ENCODE data around the gene ADAT3.

Gene ADAT3

DNA sequence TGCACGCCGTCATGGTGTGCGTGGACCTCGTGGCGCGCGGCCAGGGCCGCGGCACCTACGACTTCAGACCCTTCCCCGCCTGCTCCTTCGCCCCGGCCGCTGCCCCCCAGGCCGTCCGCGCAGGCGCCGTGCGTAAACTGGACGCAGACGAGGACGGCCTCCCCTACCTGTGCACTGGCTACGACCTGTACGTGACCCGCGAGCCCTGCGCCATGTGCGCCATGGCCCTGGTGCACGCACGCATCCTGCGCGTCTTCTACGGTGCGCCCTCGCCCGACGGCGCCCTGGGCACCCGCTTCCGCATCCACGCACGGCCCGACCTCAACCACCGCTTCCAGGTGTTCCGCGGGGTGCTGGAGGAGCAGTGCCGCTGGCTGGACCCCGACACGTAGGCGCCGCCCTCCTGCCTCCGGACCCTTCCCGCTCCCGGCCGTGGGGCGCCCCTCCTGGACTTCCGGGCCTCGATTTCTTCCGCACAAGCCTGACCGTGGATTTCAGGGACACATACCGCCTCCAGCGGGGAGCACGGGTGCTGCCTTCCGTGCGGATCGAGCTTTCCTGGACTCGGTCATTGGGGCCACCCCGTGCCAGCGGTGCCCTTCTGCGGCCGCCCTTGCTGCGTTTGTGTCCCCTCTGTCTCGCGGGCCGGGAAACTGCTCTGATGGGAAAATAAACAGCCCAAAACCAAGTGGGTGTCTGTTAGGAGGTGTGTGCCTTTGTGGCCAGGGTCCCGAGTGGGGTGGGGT lies 7.7 kb downstream of the ADAT3 start:
- DNase-seq, result no peak

DNA sequence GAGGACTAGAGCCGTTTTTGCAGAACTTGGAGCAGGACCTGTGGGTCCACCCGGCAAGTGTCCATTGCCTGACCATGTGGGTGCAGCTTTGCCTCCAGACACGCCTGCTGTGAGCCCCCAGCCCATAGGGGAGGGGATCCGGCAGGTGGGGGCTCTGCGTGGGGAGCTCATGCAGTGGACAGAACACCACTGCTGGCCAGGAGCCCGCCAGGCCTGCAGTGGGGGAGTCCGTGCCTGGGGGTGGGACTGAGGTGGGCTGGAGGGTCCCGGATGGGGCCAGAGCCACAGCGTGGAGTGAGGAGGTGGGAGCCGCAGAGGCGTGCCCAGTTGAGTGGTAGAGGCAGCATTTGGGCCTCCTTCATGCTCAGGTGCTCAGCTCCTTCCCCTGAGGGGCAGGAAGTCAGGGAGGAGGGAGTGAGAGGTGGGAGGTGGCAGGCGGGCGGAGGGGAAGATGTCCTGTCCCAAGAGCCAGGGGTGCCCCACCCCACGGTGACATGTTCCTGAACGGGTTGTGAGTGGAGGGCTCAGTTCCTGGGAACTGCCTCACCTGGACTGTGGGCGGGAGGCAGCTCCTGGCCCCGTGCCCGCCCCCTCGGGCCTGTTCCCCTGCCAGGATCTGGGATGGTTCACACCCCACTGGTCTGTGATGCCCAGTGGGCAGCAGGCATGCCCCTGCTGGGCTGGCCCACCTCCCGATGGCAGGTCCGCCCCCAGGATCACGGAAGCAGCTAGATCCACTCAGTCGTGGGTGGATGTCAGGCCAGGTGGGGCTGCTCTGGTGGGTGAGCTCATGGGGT lies 8.8 kb downstream of the ADAT3 start:
- DNase-seq, result no peak

DNA sequence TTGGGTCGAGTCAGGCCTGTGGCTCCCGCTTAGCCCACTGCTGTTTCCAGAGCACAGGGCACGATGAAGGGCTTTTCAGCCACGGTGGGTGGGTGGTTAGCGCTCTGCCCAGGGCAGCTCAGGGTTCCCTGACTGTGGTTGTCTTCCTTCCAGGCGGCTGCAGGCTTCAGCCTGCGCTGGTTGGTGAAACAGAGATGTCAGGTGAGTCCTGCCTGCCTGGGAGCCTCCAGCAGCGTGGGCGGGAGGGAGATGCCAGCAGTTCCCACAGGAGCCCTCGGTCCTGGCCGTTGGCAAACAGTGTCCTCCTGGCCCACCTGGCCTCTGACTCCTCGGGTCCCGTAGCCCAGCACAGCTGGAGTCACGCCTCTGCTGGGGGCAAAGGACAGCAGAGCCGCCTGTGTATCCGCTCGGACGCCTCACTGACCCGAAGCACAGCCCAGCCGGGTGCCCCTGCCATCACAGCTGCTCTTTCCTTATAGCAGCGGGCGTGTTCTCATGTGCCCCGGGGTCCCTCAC lies 9.7 kb downstream of the ADAT3 start:
- no peak for DNase-seq

GRCh38 chr19:1917146-1917545 lies 11.9 kb downstream of the ADAT3 start:
- DNase-seq, result no peak

- DNase-seq, result no peak
These were observed 12.7 kb downstream of the ADAT3 start for GRCh38 chr19:1917926-1918325.

GRCh38 chr19:1918975-1919374 lies 13.8 kb downstream of the ADAT3 start:
- no peak for DNase-seq

GRCh38 chr19:1920644-1921043 lies 15.4 kb downstream of the ADAT3 start:
- no peak for DNase-seq

- DNase-seq, result no peak
These were observed 16.1 kb downstream of the ADAT3 start for GRCh38 chr19:1921326-1921725.

DNA sequence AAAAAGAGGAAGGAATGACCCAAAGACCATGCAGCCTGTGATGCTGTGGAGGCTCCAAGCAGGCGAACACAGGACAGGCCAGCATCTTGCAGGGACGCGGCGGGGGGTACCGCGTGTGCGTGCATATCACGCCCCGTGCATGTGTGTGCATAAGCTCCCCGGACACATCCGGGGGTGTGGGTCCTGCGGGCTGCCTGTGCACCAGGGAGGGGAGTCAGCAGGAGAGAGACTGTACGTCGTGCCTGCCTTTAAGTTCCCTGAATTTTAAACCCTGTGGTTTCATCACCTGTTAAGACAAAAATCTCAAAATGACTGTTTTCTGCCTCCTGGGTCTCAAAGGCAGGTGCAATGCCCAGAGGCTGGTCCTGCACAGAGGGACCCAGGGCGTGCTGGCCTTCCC lies 16.6 kb downstream of the ADAT3 start:
- no peak for DNase-seq

DNA sequence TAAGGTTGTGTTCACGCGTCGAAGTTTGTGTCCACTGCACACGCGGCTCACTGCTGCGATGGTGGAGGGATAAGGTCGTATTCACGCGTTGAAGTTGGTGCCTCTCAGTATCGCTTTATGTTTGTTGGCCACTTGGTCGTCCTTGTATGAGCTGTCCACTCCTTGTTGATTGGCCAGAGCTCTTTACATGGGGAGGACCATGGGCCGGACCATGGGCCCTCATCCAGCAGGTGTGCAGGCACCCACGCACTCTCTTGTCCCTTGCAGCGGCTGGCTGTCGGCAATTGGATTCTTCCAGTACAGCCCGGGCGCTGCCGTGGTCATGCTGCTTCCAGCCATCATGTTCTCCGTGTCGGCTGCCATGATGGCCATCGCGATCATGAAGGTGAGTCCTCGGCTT lies 17.6 kb downstream of the ADAT3 start:
- DNase-seq, result no peak

DNA sequence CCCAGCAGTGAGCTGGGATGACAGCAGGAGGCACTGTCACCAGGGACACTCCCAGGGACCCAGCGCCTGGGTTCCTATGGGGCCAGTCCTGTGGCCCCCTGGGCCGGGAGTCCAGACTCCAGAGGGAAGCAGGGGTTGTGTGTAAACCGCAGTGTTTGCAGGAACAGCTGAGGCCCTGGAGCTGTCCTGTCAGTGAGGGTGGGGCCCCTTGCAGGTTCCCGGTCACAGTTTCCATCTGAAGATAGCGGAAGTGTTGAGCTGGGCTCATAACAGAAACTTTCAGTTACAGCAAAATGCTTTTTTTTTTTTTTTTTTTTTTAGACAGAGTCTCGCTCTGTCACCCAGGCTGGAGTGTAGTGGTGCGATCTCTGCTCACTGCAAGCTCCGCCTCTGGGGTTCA lies 18.1 kb downstream of the ADAT3 start:
- no peak for DNase-seq

DNA sequence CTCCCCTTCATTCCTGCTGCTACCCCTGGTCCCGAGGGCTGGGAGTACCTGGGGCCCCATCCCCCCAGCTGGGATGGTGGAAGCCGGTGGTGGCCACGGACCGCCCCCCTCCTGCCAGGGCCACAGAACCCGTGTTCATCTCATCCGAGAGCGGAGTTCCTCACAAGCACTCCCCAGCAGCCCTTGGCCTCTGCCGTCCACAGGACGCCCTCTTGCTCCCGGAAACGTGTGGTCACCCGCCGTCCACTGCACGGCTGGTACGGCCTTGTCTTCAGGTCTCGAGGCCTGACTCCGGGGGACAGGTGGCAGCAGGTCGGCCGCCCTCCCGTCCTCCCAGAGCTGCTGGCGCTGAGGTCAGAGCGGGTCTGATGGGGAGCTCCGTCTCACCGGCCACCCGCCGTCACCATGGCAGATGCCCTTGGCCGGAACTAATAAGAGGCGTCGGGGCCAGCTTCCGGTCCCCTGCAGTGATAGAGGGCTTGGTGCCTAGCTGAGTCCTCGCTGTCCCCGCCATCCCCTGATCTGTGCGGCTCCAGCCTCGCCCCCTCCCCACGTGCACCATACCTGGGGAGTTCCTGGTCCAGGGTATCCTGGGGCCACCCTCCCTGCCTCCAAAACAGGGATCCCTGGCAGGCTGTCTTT lies 19.2 kb downstream of the ADAT3 start:
- DNase-seq, result no peak

- no peak for DNase-seq
These were observed 20.3 kb downstream of the ADAT3 start for GRCh38 chr19:1925544-1925943.

DNA sequence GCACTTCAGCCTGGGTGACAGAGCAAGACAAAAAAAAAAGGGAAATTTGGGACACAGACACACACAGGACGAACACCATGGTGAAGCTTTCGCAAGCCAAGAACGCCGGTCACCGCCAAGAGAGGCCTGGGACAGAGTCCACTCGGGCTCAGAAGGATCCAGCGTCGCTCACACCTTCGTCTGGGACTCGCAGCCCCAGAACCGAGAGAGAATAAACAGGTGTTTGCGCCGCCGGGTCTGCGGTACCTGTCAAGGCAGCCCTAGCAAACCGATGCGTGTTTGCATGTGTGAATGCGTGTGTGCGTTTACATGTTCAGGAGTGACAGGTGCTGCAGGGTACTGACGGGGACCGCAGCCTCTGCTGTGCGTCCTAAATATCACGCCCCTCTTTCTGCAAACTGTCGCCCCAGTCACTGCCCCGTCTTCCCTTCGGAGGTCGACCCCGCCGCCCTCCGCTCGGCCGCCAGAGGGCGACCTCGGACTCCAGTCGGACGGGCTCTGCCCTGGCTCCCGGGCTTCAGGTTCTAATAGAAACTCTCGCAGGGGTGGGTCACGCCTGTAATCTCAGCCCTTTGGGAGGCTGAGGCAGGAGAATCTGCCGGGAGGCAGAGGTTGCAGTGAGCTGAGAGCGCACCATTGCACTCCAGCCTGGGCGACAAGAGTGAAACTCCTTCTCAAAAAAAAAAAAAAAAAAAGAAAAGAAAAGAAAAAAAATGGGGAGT lies 24.0 kb downstream of the ADAT3 start:
- peak in 44 of 56 donors; percentile 11 to 83 (median 38) for DNase-seq

DNA sequence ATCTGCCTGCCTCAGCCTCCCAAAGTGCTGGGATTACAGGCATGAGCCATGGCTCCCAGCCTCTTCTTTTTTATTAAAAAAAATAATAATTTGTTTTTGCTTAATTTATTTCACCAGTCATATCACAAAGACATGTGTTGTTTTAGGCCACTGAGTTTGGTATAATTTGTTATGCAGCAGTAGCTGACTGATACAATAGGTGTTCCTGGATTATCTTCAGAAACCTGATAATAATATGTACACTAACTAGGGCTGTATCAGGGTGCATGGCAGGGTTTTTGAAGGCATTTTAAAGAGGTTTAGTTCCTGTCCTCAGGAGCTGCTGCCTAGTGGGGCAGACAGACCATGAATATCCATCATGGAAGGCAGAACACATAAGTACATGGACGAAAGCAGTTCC lies 26.2 kb downstream of the ADAT3 start:
- no peak for DNase-seq

- DNase-seq, result no peak
These were observed 27.2 kb downstream of the ADAT3 start for GRCh38 chr19:1932395-1932794.

DNA sequence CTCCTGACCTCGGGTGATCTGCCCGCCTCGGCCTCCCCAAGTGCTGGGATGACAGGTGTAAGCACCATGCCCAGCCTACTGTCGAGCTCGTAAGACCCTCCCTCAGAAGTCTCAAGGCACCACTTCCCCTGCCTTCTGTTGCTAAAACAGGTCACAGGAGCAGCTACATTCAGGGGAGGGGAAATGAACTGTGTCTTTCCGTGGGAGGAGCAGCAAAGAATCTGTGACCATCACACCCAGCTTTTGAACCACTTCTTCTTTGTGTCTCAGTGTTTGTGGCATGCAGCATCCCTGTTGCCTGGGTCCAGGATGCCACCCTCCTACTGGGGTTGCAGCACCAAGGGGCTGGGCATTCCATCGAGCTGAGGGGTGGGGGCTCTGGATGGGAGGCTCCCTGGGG lies 28.0 kb downstream of the ADAT3 start:
- DNase-seq, result no peak

- DNase-seq, result no peak
These were observed 28.7 kb downstream of the ADAT3 start for GRCh38 chr19:1933942-1934341.

DNA sequence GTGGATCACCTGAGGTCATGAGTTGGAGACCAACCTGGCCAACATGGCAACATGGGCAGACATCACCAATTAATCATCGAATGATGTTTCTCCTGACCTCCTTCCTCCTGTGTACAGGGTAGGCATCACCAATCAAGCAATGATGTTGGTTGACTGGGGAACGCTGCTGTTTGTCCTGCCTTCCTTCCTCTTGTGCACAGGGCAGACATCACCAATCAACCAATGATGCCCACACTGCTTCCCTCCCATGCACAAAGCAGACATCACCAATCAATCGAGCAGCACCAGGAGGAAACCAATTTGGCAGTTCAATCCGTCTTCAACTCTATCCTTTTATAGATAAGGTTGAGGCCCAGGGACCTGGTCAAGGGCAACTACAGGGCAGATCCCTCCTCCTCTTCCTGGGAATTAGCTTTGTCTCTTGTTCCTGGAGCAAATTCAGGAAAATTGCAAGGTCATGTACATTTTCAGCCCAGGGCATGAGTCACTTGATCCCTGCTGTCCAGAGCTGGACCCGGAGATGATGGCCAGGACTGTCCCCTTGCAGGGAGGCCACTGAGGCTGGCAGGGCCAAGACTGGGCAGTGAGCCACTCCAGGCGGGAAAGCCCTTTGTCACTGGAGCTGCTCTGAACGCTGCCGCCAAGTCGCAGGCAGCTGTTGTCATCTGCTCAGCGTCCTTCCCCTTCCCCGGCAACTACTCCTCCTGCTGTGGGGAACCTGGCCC lies 30.4 kb downstream of the ADAT3 start:
- DNase-seq, result peak in 28 of 56 donors; percentile 13 to 81 (median 42)

GRCh38 chr19:1936430-1936829 lies 31.2 kb downstream of the ADAT3 start:
- DNase-seq, result no peak
